DND-41 (cell line): ENCODE measurements around the gene CNN3.

Experiments used
- ATAC-seq: fragments of 200-7000 bp; cut with Tn5 transposase; 3 replicates; pipeline ENCODE4 v1.9.1; 2021; ENCODE audit warnings: low read depth; ENCODE audit not compliant: insufficient read depth
- DNase-seq: peaks from one replicate; pipeline ENCODE4 v3.0.0-alpha.2; 2020
- H2AFZ ChIP-seq: 2 replicates; pipeline ENCODE4 v1.6.0; 2012; ENCODE audit warnings: low read depth, low read length
- H3K27ac ChIP-seq: 2 replicates; pipeline ENCODE4 v1.5.1; 2012; ENCODE audit warnings: low read length, inconsistent platforms
- H3K27me3 ChIP-seq: fragments of 200-600 bp; sonication (generic); 2 replicates; pipeline ENCODE4 v1.6.0; 2012; ENCODE audit warnings: low read length, mild to moderate bottlenecking, inconsistent platforms; ENCODE audit not compliant: insufficient read depth, poor library complexity
- H3K36me3 ChIP-seq: 2 replicates; pipeline ENCODE4 v1.5.1; 2012; ENCODE audit warnings: low read length, inconsistent platforms; ENCODE audit not compliant: insufficient read depth
- H3K4me1 ChIP-seq: 2 replicates; pipeline ENCODE4 v1.5.1; 2012; ENCODE audit warnings: mild to moderate bottlenecking, low read length; ENCODE audit not compliant: insufficient read depth
- H3K4me2 ChIP-seq: 2 replicates; pipeline ENCODE4 v1.6.0; 2012; ENCODE audit warnings: mild to moderate bottlenecking, moderate library complexity, low read length, inconsistent platforms; ENCODE audit not compliant: insufficient read depth
- H3K4me3 ChIP-seq, 2 experiments: fragments of 200-600 bp in 1 of 2; shearing (Covaris generic) in 1 of 2; 2 replicates each; pipeline ENCODE4 v1.5.1; 2012 to 2016; ENCODE audit warnings: inconsistent platforms in 2 of 2, low read length in 2 of 2, mild to moderate bottlenecking in 2 of 2, low read depth in 1 of 2, moderate library complexity in 1 of 2
- H3K79me2 ChIP-seq: 2 replicates; pipeline ENCODE4 v1.6.0; 2012; ENCODE audit warnings: low read length, inconsistent platforms; ENCODE audit not compliant: insufficient read depth
- H3K9ac ChIP-seq: 2 replicates; pipeline ENCODE4 v1.6.0; 2012; ENCODE audit warnings: low read depth, mild to moderate bottlenecking, inconsistent platforms, low read length, moderate library complexity
- H3K9me3 ChIP-seq: 2 replicates; pipeline ENCODE4 v1.5.1; 2012; ENCODE audit warnings: low read length, moderate library complexity, mild to moderate bottlenecking, inconsistent platforms; ENCODE audit not compliant: insufficient read depth, severe bottlenecking
- H4K20me1 ChIP-seq: 2 replicates; pipeline ENCODE4 v1.6.0; 2012; ENCODE audit warnings: low read length; ENCODE audit not compliant: insufficient read depth
- EZH2 ChIP-seq: IDR thresholded peaks from 3 replicates; pipeline ENCODE4 v1.6.1; 2012; ENCODE audit warnings: borderline replicate concordance, low read depth, mild to moderate bottlenecking, moderate library complexity, low read length, inconsistent platforms; ENCODE audit not compliant: severe bottlenecking
- TF ChIP-seq, protein P1 (sequence below): IDR thresholded peaks from 2 replicates; pipeline ENCODE4 v1.5.1; 2012; ENCODE audit warnings: borderline replicate concordance, low read length, moderate library complexity, mild to moderate bottlenecking; ENCODE audit not compliant: poor library complexity, severe bottlenecking; ENCODE audit errors: extremely low read depth

The CNN3 gene

DNA sequence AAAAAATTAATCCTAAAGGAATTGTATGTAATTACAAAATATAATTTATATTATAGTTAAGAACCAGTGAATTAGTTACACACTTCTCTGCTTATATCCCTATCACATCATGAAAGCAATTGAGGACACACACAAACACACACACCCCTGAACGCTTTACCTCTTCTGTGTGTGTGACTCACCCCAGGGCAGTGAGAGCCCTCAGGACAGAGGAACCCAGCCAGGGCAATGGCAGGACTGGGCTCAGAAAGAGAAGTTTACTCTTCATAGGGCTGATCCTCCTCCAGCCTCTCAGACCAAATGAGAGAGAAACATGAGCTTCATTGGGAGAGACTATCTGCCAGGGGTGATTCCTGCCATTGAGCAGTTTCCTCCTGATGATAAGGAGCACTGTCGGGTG, 68.6 kb downstream of the CNN3 start:
- H3K36me3 ChIP-seq, result no peaks in the 10 kb centered on the region
- H3K4me1 ChIP-seq, result peaks cover 11% of the 10 kb centered on the region
- peaks cover 13% of the 10 kb centered on the region for H3K27me3 ChIP-seq
- no peak overlapping the region for H3K4me3 ChIP-seq
- DNase-seq (no peak), ATAC-seq (no peak)
- no peak overlapping the region for H3K9ac ChIP-seq
- no peak overlapping the region for H2AFZ ChIP-seq
- H3K9me3 ChIP-seq, result no peaks in the 10 kb centered on the region
- H3K27ac ChIP-seq, result no peak overlapping the region
- no peak for TF ChIP-seq EZH2
- TF ChIP-seq, protein P1, sequence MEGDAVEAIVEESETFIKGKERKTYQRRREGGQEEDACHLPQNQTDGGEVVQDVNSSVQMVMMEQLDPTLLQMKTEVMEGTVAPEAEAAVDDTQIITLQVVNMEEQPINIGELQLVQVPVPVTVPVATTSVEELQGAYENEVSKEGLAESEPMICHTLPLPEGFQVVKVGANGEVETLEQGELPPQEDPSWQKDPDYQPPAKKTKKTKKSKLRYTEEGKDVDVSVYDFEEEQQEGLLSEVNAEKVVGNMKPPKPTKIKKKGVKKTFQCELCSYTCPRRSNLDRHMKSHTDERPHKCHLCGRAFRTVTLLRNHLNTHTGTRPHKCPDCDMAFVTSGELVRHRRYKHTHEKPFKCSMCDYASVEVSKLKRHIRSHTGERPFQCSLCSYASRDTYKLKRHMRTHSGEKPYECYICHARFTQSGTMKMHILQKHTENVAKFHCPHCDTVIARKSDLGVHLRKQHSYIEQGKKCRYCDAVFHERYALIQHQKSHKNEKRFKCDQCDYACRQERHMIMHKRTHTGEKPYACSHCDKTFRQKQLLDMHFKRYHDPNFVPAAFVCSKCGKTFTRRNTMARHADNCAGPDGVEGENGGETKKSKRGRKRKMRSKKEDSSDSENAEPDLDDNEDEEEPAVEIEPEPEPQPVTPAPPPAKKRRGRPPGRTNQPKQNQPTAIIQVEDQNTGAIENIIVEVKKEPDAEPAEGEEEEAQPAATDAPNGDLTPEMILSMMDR, result no peak
- H3K4me2 ChIP-seq, result no peak overlapping the region
- H4K20me1 ChIP-seq, result no peaks in the 10 kb centered on the region
- H3K79me2 ChIP-seq, result no peaks in the 10 kb centered on the region

DNA sequence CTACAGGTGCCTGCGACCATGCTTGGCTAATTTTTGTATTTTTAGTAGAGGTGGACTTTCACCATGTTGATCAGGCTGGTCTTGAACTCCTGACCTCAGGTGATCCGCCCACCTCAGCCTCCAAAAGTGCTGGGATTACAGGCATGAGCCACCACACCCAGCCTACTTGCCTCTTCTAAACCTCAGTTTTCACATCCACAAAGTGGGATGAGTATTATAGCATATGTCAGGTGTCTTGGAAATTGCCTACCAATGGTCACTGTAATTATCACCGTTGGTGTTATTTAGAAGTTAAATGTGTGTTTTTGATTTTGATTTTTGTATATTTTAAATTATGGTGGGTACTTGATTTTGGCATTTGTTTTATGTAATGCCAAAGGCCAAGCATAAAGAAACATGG, 70.0 kb downstream of the CNN3 start:
- peaks cover 11% of the 10 kb centered on the region for H3K4me1 ChIP-seq
- no peak overlapping the region for H2AFZ ChIP-seq
- DNase-seq (no peak), ATAC-seq (no peak)
- peaks cover 17% of the 10 kb centered on the region for H3K27me3 ChIP-seq
- TF ChIP-seq, protein P1, result no peak
- TF ChIP-seq EZH2, result no peak
- no peaks in the 10 kb centered on the region for H3K36me3 ChIP-seq
- no peaks in the 10 kb centered on the region for H3K79me2 ChIP-seq
- no peak overlapping the region for H3K4me2 ChIP-seq
- no peaks in the 10 kb centered on the region for H3K9me3 ChIP-seq
- H3K9ac ChIP-seq, result no peak overlapping the region
- H4K20me1 ChIP-seq, result no peaks in the 10 kb centered on the region
- no peak overlapping the region for H3K27ac ChIP-seq
- no peak overlapping the region for H3K4me3 ChIP-seq

DNA sequence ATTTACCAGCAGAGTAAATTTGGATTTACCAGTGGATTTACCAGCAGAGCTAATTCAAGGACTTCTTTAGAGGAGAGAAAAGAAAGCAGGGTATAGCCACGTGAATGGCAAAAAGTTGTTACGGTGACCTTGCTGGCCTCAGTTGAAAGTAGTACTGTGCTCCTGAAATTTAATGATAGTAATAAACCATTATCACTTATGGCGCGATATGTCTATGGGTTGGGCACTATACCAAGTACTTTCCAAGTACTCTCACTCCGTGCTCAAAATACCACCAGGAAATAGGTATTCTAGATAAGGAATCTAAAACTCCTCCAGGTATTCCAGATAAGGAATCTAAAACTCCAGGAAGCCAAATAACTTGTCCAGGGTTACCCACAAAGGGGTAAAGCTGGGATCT, 70.9 kb downstream of the CNN3 start:
- H3K4me2 ChIP-seq, result no peak overlapping the region
- H3K79me2 ChIP-seq, result no peaks in the 10 kb centered on the region
- no peaks in the 10 kb centered on the region for H3K9me3 ChIP-seq
- no peak for ATAC-seq
- no peak for DNase-seq
- peaks cover 17% of the 10 kb centered on the region for H3K27me3 ChIP-seq
- H3K4me1 ChIP-seq, result peaks cover 11% of the 10 kb centered on the region
- H3K27ac ChIP-seq, result no peak overlapping the region
- H3K4me3 ChIP-seq, result no peak overlapping the region
- no peak overlapping the region for H3K9ac ChIP-seq
- no peak for TF ChIP-seq EZH2
- TF ChIP-seq, protein P1, result no peak
- no peak overlapping the region for H2AFZ ChIP-seq
- H3K36me3 ChIP-seq, result no peaks in the 10 kb centered on the region
- H4K20me1 ChIP-seq, result no peaks in the 10 kb centered on the region

DNA sequence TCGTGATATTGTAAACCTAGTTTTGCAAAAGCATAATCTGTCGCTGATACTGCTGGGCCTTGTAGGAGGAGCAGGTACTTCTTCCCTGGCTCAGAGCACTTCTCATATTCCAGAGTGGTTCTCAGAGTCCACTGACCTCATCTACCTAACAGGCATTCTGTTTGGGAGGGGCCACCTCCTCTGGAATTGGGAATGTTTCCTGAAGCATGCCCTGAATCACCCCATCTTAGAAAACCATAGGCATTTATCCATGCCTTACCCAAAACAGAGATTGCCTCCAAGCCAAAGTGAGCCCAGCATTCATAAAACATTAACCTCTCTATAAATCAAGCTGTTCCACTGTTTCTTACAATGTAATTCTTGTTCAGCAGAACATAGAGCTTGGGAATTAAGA, 71.6 kb downstream of the CNN3 start:
- no peak overlapping the region for H3K27ac ChIP-seq
- H3K79me2 ChIP-seq, result no peaks in the 10 kb centered on the region
- peaks cover 12% of the 10 kb centered on the region for H3K27me3 ChIP-seq
- no peak overlapping the region for H2AFZ ChIP-seq
- H3K4me1 ChIP-seq, result peaks cover 11% of the 10 kb centered on the region
- no peaks in the 10 kb centered on the region for H3K36me3 ChIP-seq
- no peak for TF ChIP-seq EZH2
- TF ChIP-seq, protein P1, result no peak
- H3K4me2 ChIP-seq, result no peak overlapping the region
- no peaks in the 10 kb centered on the region for H4K20me1 ChIP-seq
- ATAC-seq, result no peak
- H3K9me3 ChIP-seq, result no peaks in the 10 kb centered on the region
- no peak overlapping the region for H3K4me3 ChIP-seq
- no peak for DNase-seq
- no peak overlapping the region for H3K9ac ChIP-seq
